Measurements from ENCODE around the gene PNPLA1. TPM values are rescaled to one million over a fixed set of nuclear protein-coding genes. Genes with fewer than 3 reads are reported as not detected.

The PNPLA1 gene
- total RNA-seq, 1 donor from 2014 or later = not detected

- peaks cover 19% of the 10 kb centered on the region for H3K4me1 ChIP-seq
- H3F3A ChIP-seq (ENCODE audit: low read depth) = no peaks in the 10 kb centered on the region
- H3K36me3 Mint-ChIP-seq = no peaks in the 10 kb centered on the region
- no peak overlapping the region for H3K9ac ChIP-seq
- H3K4me3 ChIP-seq = no peak overlapping the region
- H2AFZ ChIP-seq (replicated peaks) = peak overlapping the region; percentile 70
- H3K79me2 ChIP-seq (ENCODE audit: low read depth) = no peaks in the 10 kb centered on the region
- peaks cover 29% of the 10 kb centered on the region for H3K4me1 Mint-ChIP-seq
- H3K4me2 ChIP-seq = peak overlapping the region; percentile 48
- H3K36me3 ChIP-seq = no peaks in the 10 kb centered on the region
- no peaks in the 10 kb centered on the region for H3K27me3 ChIP-seq
- no peak overlapping the region for H3K27ac ChIP-seq
- H3K9me3 Mint-ChIP-seq = no peaks in the 10 kb centered on the region
- no peaks in the 10 kb centered on the region for H3K27me3 Mint-ChIP-seq (ENCODE audit: insufficient read depth, low read depth)
- peak overlapping the region; percentile 64 for H3K27ac Mint-ChIP-seq
- TF ChIP-seq CTCF (IDR thresholded peaks at IDR 0.05) (no peak), EZH2 (IDR thresholded peaks at IDR 0.05) (no peak), EZH2phosphoT487 (IDR thresholded peaks at IDR 0.05) (no peak)
- peak; percentile 53 for DNase-seq (ENCODE audit: low spot score)
- no peaks in the 10 kb centered on the region for H4K20me1 ChIP-seq (ENCODE audit: low read depth)
- H3K9me3 ChIP-seq (ENCODE audit: low read depth) = no peaks in the 10 kb centered on the region
- H3K4me3 Mint-ChIP-seq = no peak overlapping the region
These were observed 25.1 kb upstream of the PNPLA1 start for GRCh38 chr6:36244641-36245280.

DNA sequence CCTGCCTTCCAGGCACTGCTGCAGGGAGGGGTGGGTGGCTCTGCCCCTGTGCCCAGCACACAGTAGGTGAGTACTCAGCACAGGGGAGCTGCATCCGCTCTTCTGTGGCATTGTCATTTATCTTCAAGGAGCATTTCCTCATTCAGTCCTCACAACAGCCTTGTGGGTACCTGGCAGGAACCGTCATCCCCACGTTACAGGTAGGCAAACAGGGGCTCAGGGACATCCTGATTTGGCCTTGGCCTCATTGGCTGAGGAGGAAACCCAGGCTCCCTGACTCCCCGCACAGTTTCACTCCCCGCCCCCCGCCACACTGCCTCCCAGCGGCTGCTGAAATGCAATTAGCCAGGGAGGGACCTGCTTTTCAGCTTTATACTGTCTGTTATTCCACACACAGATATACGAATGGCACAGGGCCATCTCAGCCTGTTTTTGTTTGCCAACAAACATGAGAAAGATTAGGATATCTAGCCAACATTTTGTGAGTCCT, 24.2 kb upstream of the PNPLA1 start:
- peak overlapping the region; percentile 27 for H3K27ac Mint-ChIP-seq
- TF ChIP-seq EZH2 (IDR thresholded peaks at IDR 0.05) = no peak
- TF ChIP-seq CTCF (IDR thresholded peaks at IDR 0.05) = peak; percentile 38
- no peak overlapping the region for H3K4me3 Mint-ChIP-seq
- Histone ChIP-seq H3K4me3 (no peak overlapping the region), H3K27me3 (no peaks in the 10 kb centered on the region), H3K9ac (no peak overlapping the region), H4K20me1 (ENCODE audit: low read depth) (no peaks in the 10 kb centered on the region), H3K9me3 (ENCODE audit: low read depth) (no peaks in the 10 kb centered on the region), H3K4me2 (peak overlapping the region; percentile 48), H3K4me1 (peaks cover 19% of the 10 kb centered on the region), H3F3A (ENCODE audit: low read depth) (no peaks in the 10 kb centered on the region), H3K36me3 (no peaks in the 10 kb centered on the region), H3K27ac (no peak overlapping the region), H2AFZ (replicated peaks) (peak overlapping the region; percentile 70), H3K79me2 (ENCODE audit: low read depth) (no peaks in the 10 kb centered on the region)
- peaks cover 29% of the 10 kb centered on the region for H3K4me1 Mint-ChIP-seq
- no peaks in the 10 kb centered on the region for H3K36me3 Mint-ChIP-seq
- H3K27me3 Mint-ChIP-seq (ENCODE audit: insufficient read depth, low read depth) = no peaks in the 10 kb centered on the region
- no peaks in the 10 kb centered on the region for H3K9me3 Mint-ChIP-seq
- DNase-seq (ENCODE audit: low spot score) = peak; percentile 15

GRCh38 chr6:36246506-36247268, 23.2 kb upstream of the PNPLA1 start:
- Histone ChIP-seq H3K9ac (no peak overlapping the region), H3K36me3 (no peaks in the 10 kb centered on the region), H3K9me3 (ENCODE audit: low read depth) (no peaks in the 10 kb centered on the region), H4K20me1 (ENCODE audit: low read depth) (no peaks in the 10 kb centered on the region), H3K79me2 (ENCODE audit: low read depth) (no peaks in the 10 kb centered on the region), H3K4me3 (no peak overlapping the region), H3F3A (ENCODE audit: low read depth) (no peaks in the 10 kb centered on the region), H3K27me3 (no peaks in the 10 kb centered on the region), H3K4me2 (no peak overlapping the region), H2AFZ (replicated peaks) (peak overlapping the region; percentile 9), H3K27ac (no peak overlapping the region), H3K4me1 (peaks cover 19% of the 10 kb centered on the region)
- Mint-ChIP-seq H3K36me3 (no peaks in the 10 kb centered on the region), H3K4me1 (peaks cover 29% of the 10 kb centered on the region), H3K27ac (peak overlapping the region; percentile 47), H3K4me3 (no peak overlapping the region), H3K9me3 (no peaks in the 10 kb centered on the region), H3K27me3 (ENCODE audit: insufficient read depth, low read depth) (peaks cover under 1% of the 10 kb centered on the region)
- TF ChIP-seq CTCF (IDR thresholded peaks at IDR 0.05) (no peak), EZH2 (IDR thresholded peaks at IDR 0.05) (no peak), EZH2phosphoT487 (IDR thresholded peaks at IDR 0.05) (no peak)
- no peak for DNase-seq (ENCODE audit: low spot score)

Measured in neural progenitor cell (in vitro differentiated cells).